ENCODE data around the gene TMEM131. TPM values are rescaled to one million over a fixed set of nuclear protein-coding genes. Genes with fewer than 3 reads are reported as not detected.

The TMEM131 gene
- total and polyA plus RNA-seq, 10 of the 15 experiments (the other 5 are each of a cell fraction or from before 2014, with no cell fraction given), result 6.0 to 48.2 (median 23.2) TPM

GRCh38 chr2:98015671-98016070 lies 19.9 kb upstream of the TMEM131 start (continued):
- TF ChIP-seq MLLT1 (IDR thresholded peaks at IDR 0.05) (no peak), TARDBP (IDR thresholded peaks at IDR 0.05; ENCODE audit: borderline replicate concordance) (no peak), TCF7 (IDR thresholded peaks at IDR 0.05; ENCODE audit: borderline replicate concordance) (no peak), GABPA (IDR thresholded peaks at IDR 0.05; ENCODE audit: low read depth) (no peak), SIN3A (IDR thresholded peaks at IDR 0.05; ENCODE audit: low read depth, low read length) (no peak), BHLHE40 (IDR thresholded peaks at IDR 0.05; ENCODE audit: borderline replicate concordance in 1 of 2, low read depth in 2 of 2, low read length in 1 of 2) (no peak), ZBTB40 (IDR thresholded peaks at IDR 0.05; ENCODE audit: borderline replicate concordance) (no peak)

All from GM12878 (cell line).